ENCODE measurements around the gene S100A3.

DNA sequence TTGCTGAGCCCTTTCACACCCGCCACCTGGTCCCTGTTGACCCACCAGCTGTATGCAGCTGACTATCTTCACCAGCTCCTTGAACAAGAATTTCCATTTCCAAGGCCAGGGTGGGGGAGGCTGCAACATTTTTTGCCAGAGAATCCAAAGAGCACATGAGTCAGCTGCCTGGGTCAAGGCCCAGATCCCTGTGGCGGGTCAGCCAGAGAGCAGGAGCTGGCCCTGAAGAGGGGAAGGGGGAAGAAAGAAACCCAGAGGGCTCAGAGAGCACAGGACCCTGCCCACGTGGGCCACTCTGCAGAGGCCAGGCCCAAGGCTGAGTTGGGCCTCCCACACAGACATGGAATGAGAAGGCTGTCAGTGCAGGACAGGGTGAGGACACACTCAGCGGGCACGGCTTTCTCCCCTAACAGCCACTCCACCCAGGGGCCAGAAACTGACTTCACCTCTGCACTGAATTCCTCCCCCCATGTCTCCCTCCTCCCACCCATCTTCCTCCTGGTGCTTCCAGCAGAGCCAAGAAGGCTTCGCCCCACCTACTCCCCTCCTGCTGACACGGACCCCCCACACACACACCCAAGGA lies 42.1 kb downstream of the S100A3 start:
- TF ChIP-seq, protein P1, sequence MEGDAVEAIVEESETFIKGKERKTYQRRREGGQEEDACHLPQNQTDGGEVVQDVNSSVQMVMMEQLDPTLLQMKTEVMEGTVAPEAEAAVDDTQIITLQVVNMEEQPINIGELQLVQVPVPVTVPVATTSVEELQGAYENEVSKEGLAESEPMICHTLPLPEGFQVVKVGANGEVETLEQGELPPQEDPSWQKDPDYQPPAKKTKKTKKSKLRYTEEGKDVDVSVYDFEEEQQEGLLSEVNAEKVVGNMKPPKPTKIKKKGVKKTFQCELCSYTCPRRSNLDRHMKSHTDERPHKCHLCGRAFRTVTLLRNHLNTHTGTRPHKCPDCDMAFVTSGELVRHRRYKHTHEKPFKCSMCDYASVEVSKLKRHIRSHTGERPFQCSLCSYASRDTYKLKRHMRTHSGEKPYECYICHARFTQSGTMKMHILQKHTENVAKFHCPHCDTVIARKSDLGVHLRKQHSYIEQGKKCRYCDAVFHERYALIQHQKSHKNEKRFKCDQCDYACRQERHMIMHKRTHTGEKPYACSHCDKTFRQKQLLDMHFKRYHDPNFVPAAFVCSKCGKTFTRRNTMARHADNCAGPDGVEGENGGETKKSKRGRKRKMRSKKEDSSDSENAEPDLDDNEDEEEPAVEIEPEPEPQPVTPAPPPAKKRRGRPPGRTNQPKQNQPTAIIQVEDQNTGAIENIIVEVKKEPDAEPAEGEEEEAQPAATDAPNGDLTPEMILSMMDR (IDR thresholded peaks at IDR 0.05): no peak
- TF ChIP-seq JUND (IDR thresholded peaks at IDR 0.05): peak; percentile 83
- TF ChIP-seq, protein P2, sequence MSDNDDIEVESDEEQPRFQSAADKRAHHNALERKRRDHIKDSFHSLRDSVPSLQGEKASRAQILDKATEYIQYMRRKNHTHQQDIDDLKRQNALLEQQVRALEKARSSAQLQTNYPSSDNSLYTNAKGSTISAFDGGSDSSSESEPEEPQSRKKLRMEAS (IDR thresholded peaks at IDR 0.05; ENCODE audit: low read depth): peak; percentile 87
- no peak for TF ChIP-seq MXI1 (IDR thresholded peaks at IDR 0.05; ENCODE audit: low read depth, low read length)
